Activated CD8-positive, alpha-beta T cell treated with anti-CD3 and anti-CD28 coated beads, Interleukin-2, amount 10 ng/mL, durations not matched to agents 7 days and 5 days (primary cell): ENCODE data around the gene FAM3C. TPM values are rescaled to one million over a fixed set of nuclear protein-coding genes. Genes with fewer than 3 reads are reported as not detected.
"Not testable (repeated sequence)": the region's sequence is repeated elsewhere in the genome, so short reads cannot be mapped to it uniquely, and the experiment has no call there.

Experiments
- ATAC-seq: fragments of 150-1000 bp; cut with Tn5 transposase; one replicate; pipeline ENCODE4 v1.10.0; 2021; ENCODE audit warnings: moderate library complexity
- CTCF ChIA-PET: fragments of 350-600 bp; sonication (Branson Sonifier 250); formaldehyde crosslinking; loops from one replicate; lab custom pipeline; 2021; ENCODE audit warnings: antibody characterized with exemption; lab: Charles Lee
- POLR2A ChIA-PET: fragments of 350-600 bp; sonication (Branson Sonifier 250); formaldehyde crosslinking; loops from one replicate; lab custom pipeline; 2021; ENCODE audit warnings: antibody characterized with exemption; lab: Charles Lee
- DNase-seq: peaks from one replicate; pipeline ENCODE4 v3.0.0-alpha.2; 2020
- H3K27ac Mint-ChIP-seq: one replicate; pipeline ENCODE4 v1.8.0; 2021; ENCODE audit warnings: mild to moderate bottlenecking, mixed read lengths
- H3K27me3 Mint-ChIP-seq: one replicate; pipeline ENCODE4 v1.8.0; 2021; ENCODE audit warnings: low read depth, mixed read lengths
- H3K36me3 Mint-ChIP-seq: one replicate; pipeline ENCODE4 v1.8.0; 2021; ENCODE audit warnings: low read depth, mixed read lengths
- H3K4me1 Mint-ChIP-seq: one replicate; pipeline ENCODE4 v1.8.0; 2021; ENCODE audit warnings: low read depth, mixed read lengths
- H3K4me3 Mint-ChIP-seq: one replicate; pipeline ENCODE4 v1.8.0; 2021; ENCODE audit warnings: mild to moderate bottlenecking, mixed read lengths
- H3K9me3 Mint-ChIP-seq: one replicate; pipeline ENCODE4 v1.8.0; 2022; ENCODE audit warnings: mixed read lengths; ENCODE audit not compliant: insufficient read depth
- total RNA-seq, 2 experiments: library from RNA; stranded (reverse); gene quantifications; one replicate each; pipeline ENCODE4 v1.2.3, GENCODE V29; 2021

FAM3C gene
- total RNA-seq, 2 experiments from 2014 or later, result 18.0 to 18.4 TPM

DNA sequence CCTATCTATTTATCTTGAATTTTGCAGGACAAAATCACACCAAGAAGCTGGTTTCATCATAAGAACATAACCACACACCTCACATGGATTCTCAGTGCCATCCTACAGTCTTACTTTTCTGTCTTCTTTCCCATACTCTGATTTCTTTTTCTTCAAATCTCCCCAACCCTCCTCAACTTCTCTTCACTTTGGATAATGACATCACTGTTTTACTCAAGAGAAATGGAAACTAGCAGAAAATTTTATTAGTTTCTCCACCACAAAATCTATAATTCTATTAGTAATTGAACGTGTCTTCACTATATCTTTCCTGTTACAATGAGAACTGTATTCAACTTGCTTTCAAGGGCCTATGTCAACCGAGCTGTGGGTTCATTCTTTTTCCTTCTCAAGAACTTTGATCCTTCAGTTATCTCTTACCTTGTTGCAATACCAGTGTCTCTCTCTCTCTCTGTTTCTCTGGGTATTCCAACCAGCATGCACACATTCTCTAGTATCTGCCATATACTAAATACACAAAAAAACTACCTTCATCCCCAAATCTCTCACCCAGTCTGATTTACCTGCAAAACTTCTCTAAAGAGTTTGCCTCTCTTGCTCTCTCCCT lies 35.4 kb upstream of the FAM3C start:
- ATAC-seq (no peak), DNase-seq (no peak)
- Mint-ChIP-seq H3K27ac (no peak overlapping the region), H3K27me3 (peaks cover 1% of the 10 kb centered on the region), H3K4me3 (no peak overlapping the region), H3K9me3 (no peaks in the 10 kb centered on the region), H3K4me1 (no peaks in the 10 kb centered on the region), H3K36me3 (no peaks in the 10 kb centered on the region)
- CTCF ChIA-PET, result interaction anchor here (0.7 kb wide), 1 partner anchor 57 kb away, joined by 4 read pairs; no protein-coding TSS in a partner anchor
- POLR2A ChIA-PET, result no interaction called here

GRCh38 chr7:121430558-121430957 lies 34.5 kb upstream of the FAM3C start:
- Mint-ChIP-seq H3K36me3 (no peaks in the 10 kb centered on the region), H3K27me3 (peaks cover 3% of the 10 kb centered on the region), H3K4me3 (no peak overlapping the region), H3K9me3 (no peaks in the 10 kb centered on the region), H3K4me1 (no peaks in the 10 kb centered on the region), H3K27ac (no peak overlapping the region)
- CTCF ChIA-PET, result interaction anchor here (1.9 kb wide), 1 partner anchor 8 kb away, joined by 8 read pairs; no protein-coding TSS in a partner anchor
- DNase-seq, result no peak
- POLR2A ChIA-PET, result no interaction called here
- no peak for ATAC-seq

GRCh38 chr7:121429798-121430197 lies 33.7 kb upstream of the FAM3C start:
- H3K4me3 Mint-ChIP-seq, result no peak overlapping the region
- POLR2A ChIA-PET, result no interaction called here
- DNase-seq (no peak), ATAC-seq (no peak)
- no peaks in the 10 kb centered on the region for H3K36me3 Mint-ChIP-seq
- H3K27me3 Mint-ChIP-seq, result peaks cover 3% of the 10 kb centered on the region
- no peak overlapping the region for H3K27ac Mint-ChIP-seq
- CTCF ChIA-PET, result interaction anchor here (1.9 kb wide), 1 partner anchor 9 kb away, joined by 8 read pairs; no protein-coding TSS in a partner anchor
- no peaks in the 10 kb centered on the region for H3K4me1 Mint-ChIP-seq
- H3K9me3 Mint-ChIP-seq, result no peaks in the 10 kb centered on the region

- CTCF ChIA-PET, result interaction anchor here (1.9 kb wide), 1 partner anchor 9 kb away, joined by 8 read pairs; no protein-coding TSS in a partner anchor
These were observed 32.9 kb upstream of the FAM3C start for GRCh38 chr7:121428855-121429489.

DNA sequence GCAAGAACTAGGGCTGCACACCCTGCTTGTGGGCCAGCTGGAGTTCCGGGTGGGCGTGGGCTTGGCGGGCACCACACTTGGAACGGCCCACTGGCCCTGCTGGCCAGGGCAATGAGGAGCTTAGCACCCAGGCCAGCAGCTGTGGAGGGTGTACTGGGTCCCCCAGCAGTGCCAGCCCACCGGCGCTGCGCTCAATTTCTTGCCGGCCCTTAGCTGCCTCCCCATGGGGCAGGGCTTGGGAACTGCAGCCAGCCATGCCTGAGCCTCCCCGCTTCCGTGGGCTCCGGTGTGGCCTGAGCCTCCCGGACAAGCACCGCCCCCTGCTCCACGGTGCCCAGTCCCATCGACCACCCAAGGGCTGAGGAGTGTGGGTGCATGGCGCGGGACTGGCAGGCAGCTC lies 25.6 kb upstream of the FAM3C start:
- ATAC-seq, POLR2A ChIA-PET, H3K27me3 Mint-ChIP-seq, H3K4me3 Mint-ChIP-seq, CTCF ChIA-PET, H3K4me1 Mint-ChIP-seq, H3K27ac Mint-ChIP-seq, H3K9me3 Mint-ChIP-seq, H3K36me3 Mint-ChIP-seq, DNase-seq: not testable (repeated sequence)

More at GRCh38 chr7:121428855-121429489, 32.9 kb upstream of the FAM3C start:
- no peaks in the 10 kb centered on the region for H3K36me3 Mint-ChIP-seq
- ATAC-seq, result no peak
- H3K27ac Mint-ChIP-seq, result no peak overlapping the region
- H3K27me3 Mint-ChIP-seq, result peaks cover 3% of the 10 kb centered on the region
- H3K4me3 Mint-ChIP-seq, result no peak overlapping the region
- no peaks in the 10 kb centered on the region for H3K9me3 Mint-ChIP-seq
- H3K4me1 Mint-ChIP-seq, result no peaks in the 10 kb centered on the region
- no peak for DNase-seq
- POLR2A ChIA-PET, result no interaction called here

- no peak overlapping the region for H3K27ac Mint-ChIP-seq
- ChIA-PET POLR2A (no interaction called here), CTCF (interaction anchor here (1.0 to 1.1 kb wide), 2 partner anchors 10 to 80 kb away, joined by 3 read pairs; no protein-coding TSS in a partner anchor)
- ATAC-seq (no peak), DNase-seq (no peak)
- peaks cover 6% of the 10 kb centered on the region for H3K27me3 Mint-ChIP-seq
- H3K9me3 Mint-ChIP-seq, result no peaks in the 10 kb centered on the region
- no peak overlapping the region for H3K4me3 Mint-ChIP-seq
- H3K4me1 Mint-ChIP-seq, result no peaks in the 10 kb centered on the region
- H3K36me3 Mint-ChIP-seq, result no peaks in the 10 kb centered on the region
These were observed 24.9 kb upstream of the FAM3C start for GRCh38 chr7:121420976-121421375.

- peaks cover 6% of the 10 kb centered on the region for H3K27me3 Mint-ChIP-seq
- ATAC-seq (no peak), DNase-seq (no peak)
- H3K36me3 Mint-ChIP-seq, result no peaks in the 10 kb centered on the region
- no peak overlapping the region for H3K27ac Mint-ChIP-seq
- CTCF ChIA-PET, result interaction anchor here (1.0 to 1.1 kb wide), 2 partner anchors 8 to 82 kb away, joined by 3 read pairs; no protein-coding TSS in a partner anchor
- H3K4me3 Mint-ChIP-seq, result no peak overlapping the region
- H3K9me3 Mint-ChIP-seq, result no peaks in the 10 kb centered on the region
- POLR2A ChIA-PET, result no interaction called here
- H3K4me1 Mint-ChIP-seq, result no peaks in the 10 kb centered on the region
These were observed 23.4 kb upstream of the FAM3C start for GRCh38 chr7:121419201-121420148.

DNA sequence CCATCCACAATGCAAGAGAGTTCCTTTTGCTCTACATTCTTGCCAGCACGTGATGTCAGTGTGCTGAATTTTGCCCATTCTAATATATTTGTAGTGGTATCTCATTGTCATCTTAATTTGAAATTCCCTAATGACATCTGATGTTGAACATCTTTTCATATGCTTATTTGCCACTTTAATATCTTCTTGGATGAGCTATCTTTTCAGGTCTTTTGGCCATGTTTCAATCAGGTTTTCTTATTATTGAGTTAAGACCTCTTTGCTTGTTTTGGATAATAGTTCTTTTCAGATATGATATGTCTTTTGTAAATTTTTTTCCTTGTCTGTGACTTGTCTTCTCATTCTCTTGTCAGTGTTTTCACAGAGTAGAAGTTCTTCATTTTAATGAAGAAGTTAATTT lies 20.4 kb upstream of the FAM3C start:
- H3K27me3 Mint-ChIP-seq, result peaks cover 13% of the 10 kb centered on the region
- ChIA-PET CTCF (no interaction called here), POLR2A (no interaction called here)
- no peaks in the 10 kb centered on the region for H3K36me3 Mint-ChIP-seq
- no peak overlapping the region for H3K4me3 Mint-ChIP-seq
- no peaks in the 10 kb centered on the region for H3K9me3 Mint-ChIP-seq
- H3K27ac Mint-ChIP-seq, result no peak overlapping the region
- no peak for DNase-seq
- ATAC-seq, result no peak
- H3K4me1 Mint-ChIP-seq, result no peaks in the 10 kb centered on the region

- H3K36me3 Mint-ChIP-seq, result no peaks in the 10 kb centered on the region
- peaks cover 15% of the 10 kb centered on the region for H3K4me1 Mint-ChIP-seq
- DNase-seq (no peak), ATAC-seq (no peak)
- peaks cover 15% of the 10 kb centered on the region for H3K27me3 Mint-ChIP-seq
- H3K27ac Mint-ChIP-seq, result no peak overlapping the region
- peaks cover 3% of the 10 kb centered on the region for H3K9me3 Mint-ChIP-seq
- H3K4me3 Mint-ChIP-seq, result no peak overlapping the region
- POLR2A ChIA-PET, result no interaction called here
- CTCF ChIA-PET, result no interaction called here
These were observed 18.3 kb upstream of the FAM3C start for GRCh38 chr7:121414436-121414835.

GRCh38 chr7:121411597-121411979 lies 15.5 kb upstream of the FAM3C start:
- peaks cover 12% of the 10 kb centered on the region for H3K27me3 Mint-ChIP-seq
- ChIA-PET POLR2A (no interaction called here), CTCF (interaction anchor here (0.7 to 1.3 kb wide), 4 partner anchors 9 to 27 kb away, joined by 3 to 9 read pairs (median 5); partner anchors contain the start of gene FAM3C)
- ATAC-seq, result no peak
- peaks cover 18% of the 10 kb centered on the region for H3K4me1 Mint-ChIP-seq
- H3K27ac Mint-ChIP-seq, result no peak overlapping the region
- no peak for DNase-seq
- no peaks in the 10 kb centered on the region for H3K36me3 Mint-ChIP-seq
- no peak overlapping the region for H3K4me3 Mint-ChIP-seq
- H3K9me3 Mint-ChIP-seq, result peaks cover 3% of the 10 kb centered on the region

- no peaks in the 10 kb centered on the region for H3K36me3 Mint-ChIP-seq
- POLR2A ChIA-PET, result no interaction called here
- no peak overlapping the region for H3K27ac Mint-ChIP-seq
- no peak overlapping the region for H3K4me3 Mint-ChIP-seq
- H3K9me3 Mint-ChIP-seq, result peaks cover 3% of the 10 kb centered on the region
- peaks cover 18% of the 10 kb centered on the region for H3K4me1 Mint-ChIP-seq
- no peak for DNase-seq
- no peak for ATAC-seq
- CTCF ChIA-PET, result interaction anchor here (0.7 to 1.1 kb wide), 3 partner anchors 9 to 15 kb away, joined by 3 to 9 read pairs (median 3); partner anchors contain the start of gene FAM3C
- H3K27me3 Mint-ChIP-seq, result peaks cover 9% of the 10 kb centered on the region
These were observed 14.9 kb upstream of the FAM3C start for GRCh38 chr7:121410829-121411596.
